CD4-positive, alpha-beta T cell treated with Interferon alpha-2 for 1 hour (primary cell): ENCODE results near the gene PKDCC.

Source experiments
- DNase-seq, 2 donors: peaks; one replicate each; pipeline ENCODE4 v3.0.0-alpha.2; 2020 to 2022

PKDCC gene

DNA sequence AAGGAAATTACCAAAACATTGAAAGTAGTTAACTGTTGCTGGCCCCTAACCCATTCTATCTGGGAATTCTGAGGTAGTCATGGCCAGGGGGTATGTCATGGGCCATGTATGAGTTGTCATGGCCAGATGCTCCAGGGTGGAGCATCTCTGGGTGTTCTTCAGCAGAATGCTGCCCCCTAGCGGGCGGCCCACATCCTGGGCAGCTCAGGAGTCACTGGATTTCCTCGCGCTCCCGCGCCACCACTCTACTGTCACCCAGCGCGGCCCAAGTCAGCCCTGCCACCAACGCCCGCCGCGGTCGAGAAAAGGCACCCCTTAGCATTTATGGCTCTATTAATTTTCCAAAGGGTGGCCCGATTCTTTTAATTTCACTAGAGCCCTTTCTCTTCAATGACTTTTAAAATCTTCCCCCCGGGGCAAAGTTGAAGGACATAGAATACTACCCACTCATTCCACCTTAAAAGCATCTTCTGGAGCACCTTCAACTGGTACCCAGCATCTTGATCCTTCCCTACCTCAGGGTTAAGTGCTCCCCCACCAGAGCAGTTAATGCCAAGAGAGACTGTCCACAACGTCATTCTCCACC lies 41.6 kb downstream of the PKDCC start:
- peak; percentile 69 to 78 for DNase-seq

DNA sequence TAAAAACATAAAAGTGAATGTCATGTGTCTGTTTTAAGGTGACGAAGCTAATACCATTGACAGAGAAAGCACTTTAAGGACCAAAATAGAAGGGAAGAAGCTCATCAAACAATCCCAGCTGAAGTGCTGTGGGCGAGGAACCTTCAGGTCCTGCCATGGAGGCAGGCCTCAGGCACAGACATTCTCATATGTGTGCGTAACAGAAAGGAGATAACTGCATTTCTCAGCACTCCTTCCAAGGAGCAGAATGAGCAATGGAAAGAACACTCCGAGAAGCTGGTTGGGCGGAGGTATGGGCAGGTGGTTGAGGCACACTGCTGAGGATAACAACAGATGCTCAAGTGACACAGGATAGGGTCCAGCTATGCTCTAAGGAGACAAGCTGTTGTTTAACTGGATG lies 42.4 kb downstream of the PKDCC start:
- no peak for DNase-seq

DNA sequence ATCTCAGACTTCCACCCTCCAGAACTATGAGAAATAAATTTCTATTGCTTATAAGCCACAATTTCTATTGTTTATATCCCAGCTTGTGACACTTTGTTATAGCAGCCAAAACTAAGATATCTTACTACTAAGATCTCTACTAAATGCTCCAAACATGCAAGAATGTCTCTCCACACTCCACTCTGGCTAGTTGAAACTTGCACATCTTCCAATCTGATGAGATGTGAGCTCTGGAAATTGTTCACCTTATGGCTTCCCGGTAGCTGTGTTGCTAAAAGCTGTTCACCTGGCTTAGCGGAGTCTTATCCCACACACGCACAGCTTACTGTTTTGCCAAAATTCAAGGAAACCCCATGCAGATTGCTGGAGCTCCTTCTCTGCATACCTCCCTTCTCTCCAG lies 43.9 kb downstream of the PKDCC start:
- DNase-seq = no peak

DNA sequence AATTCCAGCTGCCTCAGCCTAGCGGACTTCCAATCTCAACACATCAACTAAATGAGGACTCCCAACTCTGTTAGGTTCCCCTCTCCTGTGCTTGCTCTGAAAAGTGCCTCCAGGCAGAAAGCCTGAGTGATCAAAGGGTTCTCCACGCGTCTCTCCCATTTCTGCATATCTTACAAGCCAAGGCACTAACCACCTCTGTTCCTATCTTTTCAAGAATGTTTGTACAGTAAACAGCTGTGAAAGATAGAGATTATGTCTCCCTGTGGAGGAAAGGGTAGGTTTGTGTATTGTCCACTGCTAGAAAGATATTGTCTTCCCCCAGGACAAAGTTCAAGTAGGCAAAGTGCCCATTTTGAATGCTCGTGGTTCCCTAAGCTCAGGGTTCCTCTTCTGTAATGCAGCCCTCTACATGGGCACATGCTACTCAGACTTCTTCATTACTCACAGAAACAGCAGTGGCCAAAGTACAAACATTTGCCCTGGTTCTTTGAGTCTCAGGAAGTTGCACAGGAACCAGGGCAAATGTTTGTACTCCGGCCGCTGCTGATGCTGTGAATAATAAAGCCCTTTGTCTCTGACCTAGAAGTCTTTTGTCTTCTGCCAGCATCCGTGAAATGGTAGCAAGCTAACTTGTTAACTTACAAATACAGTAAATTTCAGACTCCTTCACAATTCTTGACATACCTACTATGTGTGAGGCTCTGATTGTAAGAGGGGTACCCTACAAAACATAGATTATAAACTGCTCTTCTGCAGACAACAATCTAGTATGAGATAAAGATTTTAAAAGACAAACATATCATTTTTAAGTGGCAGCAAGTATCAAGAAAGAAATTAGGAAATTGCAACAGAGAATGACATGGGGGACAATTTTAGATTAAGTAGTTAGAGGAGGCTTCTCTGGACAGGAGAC lies 44.5 kb downstream of the PKDCC start:
- no peak for DNase-seq

DNA sequence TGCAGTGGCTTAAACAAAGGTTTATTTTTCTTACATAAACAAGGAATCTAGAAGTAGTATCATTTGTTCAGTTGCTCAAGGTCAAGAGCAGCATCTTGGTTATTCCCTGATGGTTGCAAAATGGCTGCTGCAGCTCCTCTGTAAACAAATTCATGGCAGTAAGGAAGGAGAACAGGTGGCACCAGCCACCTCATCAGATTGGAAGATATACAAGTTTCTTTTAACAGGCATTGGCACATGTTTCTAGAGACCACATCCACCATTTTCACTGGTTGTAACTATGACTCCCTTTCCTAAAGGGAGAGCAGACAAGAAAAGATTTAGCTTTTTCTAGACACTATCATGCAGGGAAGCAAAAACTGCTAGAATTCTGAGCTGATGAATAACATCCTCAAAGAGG lies 46.3 kb downstream of the PKDCC start:
- no peak for DNase-seq

DNA sequence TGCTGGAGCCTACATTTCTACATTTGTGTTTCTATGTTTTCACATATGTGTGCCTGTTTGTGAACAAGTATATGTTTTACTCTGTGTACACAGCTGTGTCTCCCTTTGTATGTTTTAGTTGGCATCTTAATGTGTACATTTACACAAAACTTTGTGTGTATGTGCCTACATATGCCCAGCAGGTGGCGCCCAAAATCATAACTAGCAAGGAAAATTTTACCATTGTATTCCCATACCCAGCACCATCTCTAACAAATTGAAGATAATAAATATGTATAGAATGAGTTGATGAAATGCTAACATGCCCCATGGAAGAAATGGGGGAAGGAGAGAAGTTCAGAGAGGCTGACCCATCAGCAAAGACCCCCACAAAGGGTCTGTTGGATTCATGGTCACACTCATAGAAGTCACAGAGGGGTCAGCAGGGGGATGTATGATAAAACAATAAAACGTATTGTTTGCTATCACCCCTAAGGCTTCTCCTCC lies 48.1 kb downstream of the PKDCC start:
- peak; percentile 79 to 84 for DNase-seq

DNA sequence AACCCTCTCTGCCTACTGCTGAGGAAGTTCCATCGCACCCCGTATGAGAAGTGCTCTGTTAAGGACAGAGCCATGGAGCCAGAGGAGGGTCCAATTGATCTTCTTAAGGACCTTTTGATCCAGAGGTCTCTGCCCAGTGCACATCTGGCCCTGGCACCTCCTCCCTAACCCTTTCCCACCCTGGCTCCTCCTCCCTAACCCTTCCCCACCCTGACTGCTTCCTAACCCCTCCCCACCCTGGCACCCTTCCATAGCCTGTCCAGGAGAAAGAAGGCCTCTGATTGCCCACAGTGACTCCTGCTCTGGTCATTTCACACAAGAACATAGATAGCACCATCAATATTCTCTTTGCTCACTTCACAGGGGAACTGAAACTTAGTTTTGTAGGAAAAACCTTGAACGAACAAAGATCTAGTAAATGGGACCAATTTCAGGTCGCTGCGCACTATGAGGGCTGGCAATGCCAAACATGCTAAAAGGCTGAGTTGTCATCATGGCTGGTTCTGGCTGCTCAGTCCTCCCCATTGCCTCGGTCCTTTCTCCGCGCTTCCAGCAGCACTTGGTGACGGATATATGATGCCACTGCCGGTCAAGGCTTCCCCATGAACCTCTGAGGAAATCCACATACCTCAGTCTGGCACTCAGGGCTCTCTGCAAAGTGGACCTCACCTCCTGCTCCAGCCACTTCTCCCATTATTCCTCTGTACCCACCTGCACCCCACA lies 49.2 kb downstream of the PKDCC start:
- DNase-seq = no peak

DNA sequence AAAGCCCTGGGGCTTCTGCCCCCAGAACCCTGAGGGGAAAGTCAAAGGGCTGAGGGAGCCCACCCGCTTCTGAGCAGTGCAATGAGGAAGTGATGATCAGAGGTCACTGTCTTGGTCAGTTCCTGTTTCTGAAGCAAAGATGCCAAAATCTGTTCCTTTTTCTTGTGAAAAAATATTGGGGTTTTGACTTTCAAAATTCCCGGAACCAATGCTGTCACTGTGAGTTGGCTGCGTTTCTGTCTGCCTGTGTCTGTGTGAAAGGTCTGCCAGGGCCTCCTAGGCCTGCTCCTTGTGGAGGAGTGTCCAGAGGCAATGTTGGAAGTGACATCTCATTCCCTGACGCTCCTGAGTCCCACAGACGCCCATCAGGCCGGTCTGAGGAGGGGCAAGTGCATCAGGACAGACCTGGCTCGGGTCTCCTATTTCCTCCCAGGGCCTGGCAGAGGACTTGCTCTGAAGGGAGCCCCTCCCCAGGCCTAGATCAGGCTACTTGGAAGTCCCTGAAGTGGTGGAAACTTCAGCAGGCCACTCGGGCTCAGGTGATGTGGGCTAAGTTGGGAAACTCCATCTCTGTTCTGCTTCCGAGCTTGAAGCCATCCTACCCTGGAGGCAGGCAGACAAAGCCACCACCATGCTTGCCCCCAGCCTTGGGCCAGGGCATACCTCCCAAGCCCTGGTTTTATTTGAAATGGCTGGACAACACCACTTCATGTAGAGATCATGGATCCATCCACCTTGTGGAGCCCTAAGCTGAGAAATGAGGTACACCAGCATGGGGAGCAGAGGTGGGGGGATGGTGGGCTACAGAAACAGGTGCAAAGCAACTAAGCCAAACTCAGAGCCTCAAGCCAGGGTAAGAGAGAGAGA lies 51.0 kb downstream of the PKDCC start:
- DNase-seq = peak; percentile 44 to 69

DNA sequence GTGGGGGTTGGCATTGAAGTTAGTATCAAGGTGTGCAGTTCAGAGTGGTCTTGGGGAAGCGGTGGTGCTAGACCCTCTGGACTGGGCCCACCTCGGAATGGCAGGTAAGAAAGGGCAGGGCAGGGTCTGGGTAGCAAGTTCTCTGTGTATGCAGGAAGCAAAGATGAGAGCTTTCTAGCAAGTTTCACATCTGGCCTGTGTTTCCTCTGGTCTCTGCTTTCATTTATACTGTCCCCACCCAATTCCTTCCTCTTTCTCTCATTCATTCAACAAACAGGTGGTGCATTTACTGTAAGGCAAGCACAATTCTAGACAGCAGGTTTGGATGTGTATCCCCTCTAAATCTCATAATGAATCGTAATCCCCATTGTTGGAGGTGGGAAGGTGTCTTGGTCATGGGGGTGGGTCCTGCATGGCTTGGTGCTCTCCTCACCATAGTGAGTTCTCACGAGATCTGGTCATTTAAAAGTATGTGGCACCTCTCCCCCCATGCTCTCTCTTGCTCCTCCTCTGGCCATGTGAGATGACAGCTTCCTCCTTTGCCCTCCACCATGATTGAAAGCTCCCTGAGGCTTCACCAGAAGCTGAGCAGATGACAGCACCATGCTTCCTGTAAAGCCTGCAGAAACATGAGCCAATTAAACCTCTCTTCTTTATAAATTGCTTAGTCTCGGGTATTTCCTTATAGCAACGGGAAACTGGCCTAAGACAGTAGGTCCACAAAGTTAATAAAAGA lies 51.8 kb downstream of the PKDCC start:
- peak; percentile 22 to 50 for DNase-seq

DNA sequence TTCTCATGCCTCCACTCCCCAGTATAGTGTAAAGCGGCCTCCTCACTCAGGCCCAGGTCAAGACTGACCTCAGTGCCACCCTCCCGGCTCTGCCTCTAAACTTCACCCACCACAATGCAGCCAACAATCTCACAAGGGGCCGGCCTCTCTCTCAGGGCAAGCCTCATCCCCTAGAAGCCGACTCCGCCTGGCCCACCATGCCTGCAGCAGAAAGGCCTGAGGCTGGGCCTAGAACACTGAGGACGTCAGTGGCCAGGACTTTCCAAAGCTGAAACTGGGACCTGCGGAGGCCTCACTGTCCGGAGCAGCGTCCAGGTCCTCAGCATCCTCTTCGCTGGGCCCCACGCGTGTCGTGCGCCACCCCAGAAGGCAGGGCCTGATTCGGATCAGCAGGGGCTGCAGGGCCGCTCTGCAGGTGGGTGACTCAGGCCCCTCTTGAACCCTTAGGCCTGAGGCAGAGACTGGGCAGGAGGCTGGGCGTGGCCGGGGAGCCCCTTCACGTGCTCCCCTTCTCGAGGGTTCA lies 52.9 kb downstream of the PKDCC start:
- peak in 1 of 2 donors; percentile 9 for DNase-seq

DNA sequence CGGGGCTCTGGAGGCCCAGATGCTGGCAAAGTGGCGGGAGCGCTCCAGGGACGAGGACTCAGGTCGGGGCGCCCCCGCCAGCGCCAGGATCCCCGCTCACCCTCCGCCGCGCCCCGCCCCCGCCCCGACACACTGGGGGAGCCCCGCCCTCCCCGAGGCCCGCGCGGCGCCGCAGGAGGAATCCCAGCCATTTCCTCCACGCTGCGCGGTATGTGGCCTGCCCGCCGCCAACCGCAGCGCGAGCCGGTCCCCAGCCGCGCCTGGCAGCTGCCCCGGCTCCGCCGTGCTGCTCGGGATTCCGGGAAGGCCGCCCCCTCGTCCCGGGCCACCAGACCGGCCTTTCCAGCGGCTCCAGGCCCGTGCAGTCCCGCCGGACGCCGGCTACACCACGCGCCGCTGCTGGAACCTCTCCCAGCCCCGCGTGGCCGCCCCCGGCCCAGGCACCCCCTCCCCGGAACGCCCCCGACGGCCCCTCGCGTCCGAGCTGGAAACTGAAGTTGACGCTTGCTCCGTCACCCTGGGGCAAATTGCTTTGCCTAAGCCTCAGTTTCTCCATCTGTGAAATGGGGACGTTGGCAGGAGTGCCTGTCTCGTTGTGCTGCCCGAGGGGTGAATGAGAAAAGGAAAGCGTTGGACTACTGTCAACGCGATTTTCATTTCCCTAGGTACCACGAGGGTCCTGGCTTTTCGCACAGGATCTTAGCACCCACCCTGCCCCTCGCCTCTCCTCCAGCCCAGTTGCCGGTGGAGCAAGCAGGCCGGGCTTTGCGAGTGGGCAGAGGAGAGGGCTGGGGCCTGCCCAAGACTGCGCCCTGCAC lies 53.6 kb downstream of the PKDCC start:
- DNase-seq = peak; percentile 79 to 85

DNA sequence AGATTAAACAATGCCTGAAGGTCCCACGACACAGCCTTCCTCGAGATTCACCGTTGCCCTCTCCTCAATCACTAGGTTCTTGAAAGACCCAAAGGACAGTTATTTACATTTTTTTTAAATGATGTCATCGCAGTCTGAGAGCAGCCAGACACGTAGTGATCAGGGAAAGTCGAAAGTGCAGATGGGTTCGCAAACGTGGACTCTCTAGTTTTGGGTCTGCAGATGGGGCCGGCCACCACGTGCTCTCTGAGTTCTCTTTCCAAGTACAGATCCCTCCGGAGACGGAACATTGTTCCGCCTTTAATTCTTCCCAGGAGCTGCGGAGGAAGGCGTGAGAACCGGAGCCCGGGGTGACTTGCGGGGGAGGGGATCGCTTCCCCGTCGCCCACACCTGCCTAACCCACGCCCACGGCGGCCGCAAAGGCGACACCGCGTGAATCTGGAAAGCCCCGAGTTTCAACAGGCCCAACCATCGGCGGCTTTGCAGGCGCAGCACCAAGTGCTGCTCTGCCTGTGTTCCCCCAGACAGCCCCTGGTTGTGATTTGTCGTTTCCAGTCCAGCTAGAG lies 54.3 kb downstream of the PKDCC start:
- peak; percentile 96 to 97 for DNase-seq

DNA sequence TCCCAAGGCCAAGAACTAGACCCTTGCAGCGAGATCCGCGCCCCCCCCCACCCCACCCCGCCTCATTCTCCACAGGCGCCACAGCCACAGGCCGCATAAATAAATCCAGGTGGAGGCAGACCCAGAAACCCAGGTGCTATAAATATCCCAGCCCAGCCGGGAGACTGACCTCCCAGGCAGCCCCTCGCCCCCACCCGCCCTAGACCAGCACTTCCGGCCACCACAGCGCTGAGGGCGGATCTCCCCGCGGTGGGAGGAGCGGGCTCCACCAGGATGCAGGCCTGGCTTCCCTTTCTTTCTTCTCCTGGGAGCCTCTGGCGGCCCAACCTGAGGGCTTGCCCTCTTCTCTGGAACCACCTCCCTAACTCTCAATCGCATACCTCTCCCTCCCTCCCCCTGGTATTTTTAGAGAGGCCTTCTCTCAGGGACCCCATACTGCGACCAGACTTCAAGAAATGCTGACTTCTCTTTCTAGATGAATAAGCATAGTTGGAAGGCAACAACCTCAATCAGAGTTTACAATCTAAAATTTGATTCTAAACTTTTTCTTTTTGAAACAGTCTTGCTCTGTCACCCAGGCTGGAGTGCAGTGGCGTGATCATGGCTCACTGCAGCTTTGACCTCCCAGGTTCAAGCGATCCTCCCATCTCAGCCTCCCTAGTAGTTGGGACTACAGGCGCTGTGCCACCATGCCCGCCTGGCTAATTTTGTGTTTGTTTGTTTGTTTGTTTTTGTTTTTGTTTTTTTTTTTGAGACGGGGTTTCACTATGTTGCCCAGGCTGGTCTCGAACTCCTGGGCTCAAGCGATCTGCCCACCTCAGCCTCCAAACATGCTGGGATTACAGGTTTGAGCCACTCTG lies 55.0 kb downstream of the PKDCC start:
- peak in 1 of 2 donors; percentile 33 for DNase-seq

DNA sequence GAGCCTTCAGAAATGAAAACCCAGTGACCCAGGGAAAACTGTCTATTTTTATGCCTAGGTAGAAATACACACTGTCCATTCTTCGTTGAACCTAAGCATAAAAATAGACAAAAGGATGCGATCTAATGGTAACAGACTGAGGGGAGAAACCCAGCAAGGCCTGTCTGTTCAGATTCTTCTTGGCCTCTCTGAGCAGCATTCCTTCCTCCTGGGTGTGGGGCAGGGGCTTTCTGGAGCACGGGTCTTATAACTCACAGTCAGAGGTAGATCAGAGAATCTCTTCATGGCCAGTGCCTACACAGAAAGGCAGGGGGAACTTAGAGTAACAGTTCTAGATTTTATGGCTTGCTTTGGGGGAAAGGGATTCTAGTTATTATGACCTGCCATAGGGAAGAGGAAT lies 56.0 kb downstream of the PKDCC start:
- peak in 1 of 2 donors; percentile 16 for DNase-seq

DNA sequence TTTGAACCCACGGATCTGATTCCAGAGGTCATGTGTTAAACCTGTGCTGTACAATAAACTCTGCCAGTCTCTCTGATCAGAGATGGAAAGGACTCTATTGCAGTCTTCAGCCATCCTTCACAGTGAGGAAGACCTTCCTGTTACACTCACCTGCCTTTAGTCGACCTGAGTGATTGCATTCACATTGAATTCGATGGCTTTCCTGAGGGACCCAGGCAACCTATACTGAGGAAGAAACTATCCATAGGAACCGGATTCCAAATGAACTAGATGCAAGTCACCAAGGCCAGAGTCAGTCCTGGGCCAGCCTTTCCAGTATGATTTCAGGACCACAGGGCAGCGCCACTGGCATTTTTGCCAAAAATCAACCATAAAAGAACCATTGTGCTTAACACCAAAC lies 56.8 kb downstream of the PKDCC start:
- DNase-seq = peak in 1 of 2 donors; percentile 23

DNA sequence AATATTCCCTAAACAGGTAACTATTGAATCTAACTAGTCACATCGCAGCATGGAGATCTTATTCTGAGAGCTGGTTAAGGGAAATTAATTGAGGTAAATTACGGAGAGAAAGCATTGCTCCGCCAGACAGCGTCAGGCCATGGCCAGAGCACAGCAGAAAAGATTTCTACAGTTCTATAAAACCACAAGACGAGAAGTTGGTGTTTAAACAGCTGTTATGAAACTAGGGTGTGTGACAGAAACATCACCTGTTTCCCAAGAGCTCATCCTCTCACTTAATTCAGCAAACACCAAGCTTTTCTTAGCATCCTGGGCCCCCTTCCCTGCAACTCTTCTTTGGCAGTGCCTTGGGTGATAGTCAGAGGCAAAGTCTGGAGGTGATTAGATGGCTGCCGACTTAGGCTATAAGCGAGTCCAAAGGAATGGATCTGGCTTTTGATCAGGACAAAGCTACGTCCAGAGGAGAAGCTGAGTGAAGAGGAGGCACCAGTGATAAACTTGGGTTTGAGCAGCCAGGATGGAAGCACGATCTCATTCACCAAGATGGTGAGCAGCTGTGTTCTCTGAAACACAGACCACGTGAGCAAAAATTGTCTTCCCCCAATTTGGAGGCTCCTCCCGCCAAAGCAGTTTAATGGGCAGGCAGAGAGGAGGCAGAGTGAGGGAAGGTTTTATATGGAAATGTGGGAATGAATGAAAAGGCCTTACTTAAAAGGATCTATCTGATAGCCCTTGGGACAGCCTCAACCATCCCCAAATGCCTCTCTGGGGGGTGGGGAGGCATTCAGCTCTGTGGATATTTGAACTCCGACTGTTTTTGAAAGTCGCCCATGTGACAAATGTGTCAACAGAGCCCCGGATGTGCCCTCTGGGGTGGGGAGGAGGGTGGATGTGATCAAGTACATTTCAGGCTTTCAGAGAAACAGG lies 57.8 kb downstream of the PKDCC start:
- peak; percentile 87 to 93 for DNase-seq

DNA sequence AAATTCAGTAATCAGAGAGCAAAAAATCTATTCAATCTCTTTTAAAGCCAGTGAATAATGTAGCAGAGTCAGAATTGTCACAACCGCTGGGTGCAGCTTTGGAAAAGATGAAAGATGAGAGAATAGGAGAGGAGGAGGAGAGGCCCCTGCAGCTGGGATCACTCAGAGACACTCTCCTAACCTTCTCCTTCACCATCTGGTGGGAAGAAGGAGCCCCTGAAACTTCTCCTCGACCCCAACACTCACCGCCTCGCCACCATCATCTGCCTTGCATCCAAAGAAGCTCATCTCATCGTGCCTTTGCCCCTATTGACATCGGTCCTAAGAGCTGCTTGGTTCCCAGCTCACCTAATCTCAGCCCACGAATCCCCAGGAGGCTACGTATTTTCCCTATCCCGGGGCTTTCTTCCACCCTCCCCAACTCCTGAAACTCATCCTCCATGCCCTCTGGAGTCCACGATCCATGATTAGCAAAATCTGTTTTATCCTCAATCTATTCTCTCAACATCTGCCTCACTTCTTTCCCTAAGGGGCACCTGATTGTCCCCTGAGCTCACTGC lies 58.5 kb downstream of the PKDCC start:
- no peak for DNase-seq
